Trophoblast cell (in vitro differentiated cells and primary cell): Measurements from ENCODE around the gene DNM1.
"Not testable (repeated sequence)": the region's sequence is repeated elsewhere in the genome, so short reads cannot be mapped to it uniquely, and the experiment has no call there.

ENCODE experiments used
- DNase-seq, 2 donors: peaks; one replicate each; pipeline ENCODE4 v3.0.0-alpha.2; 2016
- H2AFZ ChIP-seq: 2 replicates; pipeline ENCODE4 v1.6.1; 2013; ENCODE audit warnings: low read length, moderate library complexity, mild to moderate bottlenecking; ENCODE audit not compliant: insufficient read depth, poor library complexity
- H2AK5ac ChIP-seq: 2 replicates; pipeline ENCODE4 v1.6.1; 2013; ENCODE audit warnings: mild to moderate bottlenecking, low read length
- H2BK120ac ChIP-seq: 2 replicates; pipeline ENCODE4 v1.6.1; 2013; ENCODE audit warnings: low read length, mild to moderate bottlenecking, moderate library complexity; ENCODE audit not compliant: insufficient read depth, poor library complexity
- H2BK12ac ChIP-seq: 2 replicates; pipeline ENCODE4 v1.6.1; 2013; ENCODE audit warnings: mild to moderate bottlenecking, low read length, moderate library complexity
- H2BK5ac ChIP-seq: 2 replicates; pipeline ENCODE4 v1.6.1; 2013; ENCODE audit warnings: low read length, low read depth, moderate library complexity, mild to moderate bottlenecking; ENCODE audit not compliant: poor library complexity
- H3K14ac ChIP-seq: 2 replicates; pipeline ENCODE4 v1.6.1; 2013; ENCODE audit warnings: mild to moderate bottlenecking, low read length
- H3K18ac ChIP-seq: 2 replicates; pipeline ENCODE4 v1.6.1; 2013; ENCODE audit warnings: mild to moderate bottlenecking, low read length
- H3K23ac ChIP-seq: 2 replicates; pipeline ENCODE4 v1.6.1; 2013; ENCODE audit warnings: low read length
- H3K27ac ChIP-seq: 2 replicates; pipeline ENCODE4 v1.5.1; 2013; ENCODE audit warnings: low read depth, mild to moderate bottlenecking, inconsistent platforms, low read length, moderate library complexity
- H3K27me3 ChIP-seq: 2 replicates; pipeline ENCODE4 v1.6.1; 2013; ENCODE audit warnings: inconsistent platforms, mild to moderate bottlenecking, low read length, moderate library complexity; ENCODE audit not compliant: insufficient read depth
- H3K36me3 ChIP-seq, 2 experiments: 1 replicate in 1 of 2; 2 replicates in 1 of 2; pipeline ENCODE4 v1.6.1; 2013; ENCODE audit warnings: low read length in 2 of 2, mild to moderate bottlenecking in 2 of 2, moderate library complexity in 1 of 2; ENCODE audit not compliant: insufficient read depth in 2 of 2, control insufficient read depth in 1 of 2
- H3K4ac ChIP-seq: 2 replicates; pipeline ENCODE4 v1.6.1; 2013; ENCODE audit warnings: low read depth, mild to moderate bottlenecking, low read length, moderate library complexity
- H3K4me1 ChIP-seq, 2 experiments: 1 replicate in 1 of 2; 2 replicates in 1 of 2; pipeline ENCODE4 v1.6.1; 2013; ENCODE audit warnings: low read length in 2 of 2, mild to moderate bottlenecking in 2 of 2, moderate library complexity in 1 of 2; ENCODE audit not compliant: insufficient read depth in 2 of 2, control insufficient read depth in 1 of 2
- H3K4me2 ChIP-seq: 2 replicates; pipeline ENCODE4 v1.6.1; 2013; ENCODE audit warnings: inconsistent platforms, mild to moderate bottlenecking, low read length, moderate library complexity
- H3K4me3 ChIP-seq: 2 replicates; pipeline ENCODE4 v1.5.1; 2013; ENCODE audit warnings: mild to moderate bottlenecking, low read depth, low read length, inconsistent platforms
- H3K79me1 ChIP-seq: one replicate; pipeline ENCODE4 v1.6.1; 2013; ENCODE audit warnings: low read length
- H3K79me2 ChIP-seq: 2 replicates; pipeline ENCODE4 v1.6.1; 2013; ENCODE audit warnings: low read length, mild to moderate bottlenecking; ENCODE audit not compliant: control insufficient read depth, insufficient read depth, poor library complexity
- H3K9ac ChIP-seq: 2 replicates; pipeline ENCODE4 v1.6.1; 2013; ENCODE audit warnings: mild to moderate bottlenecking, low read length
- H3K9me3 ChIP-seq: 2 replicates; pipeline ENCODE4 v1.6.1; 2013; ENCODE audit warnings: low read depth, mild to moderate bottlenecking, control low read depth, inconsistent platforms, low read length; ENCODE audit not compliant: insufficient read depth
- H4K12ac ChIP-seq: 2 replicates; pipeline ENCODE4 v1.6.1; 2013; ENCODE audit warnings: low read depth, mild to moderate bottlenecking, low read length, moderate library complexity
- H4K8ac ChIP-seq: 2 replicates; pipeline ENCODE4 v1.6.1; 2013; ENCODE audit warnings: low read depth, mild to moderate bottlenecking, low read length, moderate library complexity
- H4K91ac ChIP-seq: one replicate; pipeline ENCODE4 v1.6.1; 2013; ENCODE audit warnings: low read depth, mild to moderate bottlenecking, low read length, moderate library complexity
- WGBS: extraction: QIAGEN DNeasy Blood & Tissue Kit; methylation state at CpG from one replicate; pipeline ENCODE4 v1.1.7; 2013; ENCODE audit warnings: missing lambda C conversion rate; ENCODE audit not compliant: insufficient read length, insufficient coverage; ENCODE audit errors: extremely low coverage; 5-methylcytosine and 5-hydroxymethylcytosine counted together

Gene DNM1

DNA sequence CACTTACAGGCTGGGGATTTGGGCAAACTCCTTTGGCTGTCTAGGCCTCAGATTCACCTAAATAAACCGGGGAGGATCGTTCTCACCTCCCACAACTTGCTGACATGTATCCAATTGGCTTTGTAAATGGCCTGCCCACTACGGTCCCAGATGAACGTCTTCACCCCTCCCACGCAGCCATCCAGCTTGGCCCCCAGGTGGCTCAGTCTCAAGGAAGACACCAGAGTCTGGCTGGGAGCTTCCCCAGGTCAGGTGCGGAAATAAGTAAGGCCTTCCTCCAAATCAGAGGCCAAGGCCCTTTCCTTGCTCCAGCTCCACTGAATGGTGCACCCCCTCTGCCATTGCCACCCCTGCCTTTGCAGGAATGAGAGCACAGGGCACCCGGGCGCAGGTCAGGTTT is 23.2 kb upstream of the DNM1 start:
- DNase-seq: no peak
- no peak overlapping the region for H3K4ac ChIP-seq
- H3K79me2 ChIP-seq: no peaks in the 10 kb centered on the region
- H3K9me3 ChIP-seq: peaks cover 7% of the 10 kb centered on the region
- H2BK12ac ChIP-seq: no peak overlapping the region
- no peak overlapping the region for H4K91ac ChIP-seq
- no peak overlapping the region for H3K4me2 ChIP-seq
- no peak overlapping the region for H4K8ac ChIP-seq
- H3K14ac ChIP-seq: no peak overlapping the region
- peak overlapping the region; percentile 13 for H3K4me3 ChIP-seq
- H3K79me1 ChIP-seq: no peaks in the 10 kb centered on the region
- H2AK5ac ChIP-seq: no peak overlapping the region
- H3K18ac ChIP-seq: no peak overlapping the region
- no peak overlapping the region for H2BK120ac ChIP-seq
- no peak overlapping the region for H2BK5ac ChIP-seq
- no CpG with 5 or more reads among the region's 8 CpGs for WGBS
- H3K23ac ChIP-seq: no peak overlapping the region
- no peak overlapping the region for H3K9ac ChIP-seq
- no peak overlapping the region for H3K27ac ChIP-seq
- H3K4me1 ChIP-seq: peaks cover 7 to 10% of the 10 kb centered on the region in 2 experiments
- no peaks in the 10 kb centered on the region for H3K27me3 ChIP-seq
- H4K12ac ChIP-seq: no peak overlapping the region
- H3K36me3 ChIP-seq: peaks cover 57 to 59% of the 10 kb centered on the region in 2 experiments
- no peak overlapping the region for H2AFZ ChIP-seq

DNA sequence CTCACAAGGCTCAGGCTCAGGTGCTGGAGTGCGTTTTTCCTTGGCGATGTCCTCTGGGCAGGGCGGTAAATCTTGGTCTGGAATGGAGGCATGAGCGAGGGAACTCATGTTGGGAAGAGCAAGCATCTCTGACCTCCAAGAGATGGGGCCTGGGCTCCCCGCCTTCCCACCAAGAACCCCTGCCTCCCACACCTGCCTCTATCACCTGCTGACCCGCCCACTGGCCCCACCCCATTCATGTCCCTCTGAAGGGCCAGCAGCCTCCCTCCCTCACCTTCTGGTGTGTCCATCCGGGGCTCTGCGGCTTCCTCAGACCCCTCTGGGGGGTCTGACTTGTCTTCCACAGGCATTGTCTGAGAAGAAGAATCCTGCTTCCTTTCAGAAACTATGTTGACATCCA is 22.7 kb upstream of the DNM1 start:
- Histone ChIP-seq H2AK5ac (no peak overlapping the region), H2BK120ac (no peak overlapping the region), H4K91ac (no peak overlapping the region), H3K9me3 (peaks cover 7% of the 10 kb centered on the region), H3K18ac (no peak overlapping the region), H2BK5ac (no peak overlapping the region), H4K12ac (no peak overlapping the region), H2BK12ac (no peak overlapping the region), H3K36me3 (peaks cover 59 to 63% of the 10 kb centered on the region in 2 experiments), H3K4me3 (no peak overlapping the region), H2AFZ (no peak overlapping the region), H3K27ac (no peak overlapping the region), H4K8ac (no peak overlapping the region), H3K4me1 (peaks cover 7 to 10% of the 10 kb centered on the region in 2 experiments), H3K23ac (no peak overlapping the region), H3K4ac (no peak overlapping the region), H3K27me3 (no peaks in the 10 kb centered on the region), H3K79me2 (no peaks in the 10 kb centered on the region), H3K9ac (no peak overlapping the region), H3K4me2 (no peak overlapping the region), H3K79me1 (no peaks in the 10 kb centered on the region), H3K14ac (no peak overlapping the region)
- WGBS: no CpG with 5 or more reads among the region's 8 CpGs
- no peak for DNase-seq

DNA sequence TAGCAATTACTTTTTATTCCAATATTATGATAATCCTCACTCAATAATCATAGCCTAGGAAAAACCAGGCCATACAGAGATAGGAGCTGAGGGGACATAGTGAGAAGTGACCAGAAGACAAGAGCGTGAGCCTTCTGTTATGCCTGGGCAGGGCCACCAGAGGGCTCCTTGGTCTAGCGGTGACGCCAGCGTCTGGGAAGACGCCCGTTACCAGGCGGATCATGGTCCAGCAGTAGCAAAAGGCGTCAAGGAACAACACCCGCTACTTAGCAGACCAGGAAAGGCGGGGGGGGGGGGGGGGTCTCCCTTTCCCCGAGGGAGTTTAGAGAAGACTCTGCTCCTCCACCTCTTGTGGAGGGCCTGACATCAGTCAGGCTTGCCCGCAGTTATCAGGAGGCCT is 21.7 kb upstream of the DNM1 start:
- not testable (repeated sequence) for H3K9me3 ChIP-seq, H3K79me1 ChIP-seq
- WGBS: no CpG with 5 or more reads among the region's 12 CpGs

DNA sequence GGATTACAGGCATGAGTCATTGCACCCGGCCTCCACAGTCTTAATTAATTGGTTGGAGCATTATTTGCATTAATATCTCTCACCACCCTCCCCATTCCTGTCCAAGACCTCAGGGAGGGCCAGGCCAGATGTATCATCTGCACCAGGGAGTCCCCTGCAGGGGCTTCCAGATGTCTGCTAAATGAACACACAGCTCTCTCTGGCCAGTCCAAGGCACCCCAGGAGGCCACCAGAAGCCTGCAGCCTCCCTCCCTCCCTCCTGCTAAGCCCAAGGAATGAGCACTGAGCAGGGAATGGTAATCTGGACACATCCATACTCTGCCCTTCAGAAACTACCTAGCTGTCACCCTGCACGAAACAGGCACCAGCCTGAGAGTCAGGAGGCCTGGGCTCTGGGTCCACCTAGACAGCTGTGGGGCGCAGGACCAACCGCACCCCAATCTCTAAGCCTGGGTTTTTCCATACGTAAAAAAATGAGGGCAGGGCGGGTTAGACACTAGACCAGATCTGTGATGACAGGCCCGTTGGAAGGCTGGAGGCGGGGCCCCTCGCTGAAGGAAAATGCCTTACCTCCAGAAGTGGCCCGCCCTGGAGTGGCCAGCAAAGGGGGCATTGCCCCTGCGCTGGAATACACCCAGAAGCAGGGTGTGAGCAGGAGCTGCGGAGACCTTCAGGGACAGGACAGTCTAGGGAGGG is 20.1 kb upstream of the DNM1 start:
- Histone ChIP-seq H3K27ac (no peak overlapping the region), H3K27me3 (no peaks in the 10 kb centered on the region), H3K4ac (no peak overlapping the region), H4K91ac (no peak overlapping the region), H2BK5ac (no peak overlapping the region), H3K18ac (no peak overlapping the region), H3K4me1 (peaks cover 0 to under 1% of the 10 kb centered on the region in 2 experiments), H3K36me3 (peaks cover 57 to 61% of the 10 kb centered on the region in 2 experiments), H2BK12ac (no peak overlapping the region), H3K79me2 (no peaks in the 10 kb centered on the region), H3K14ac (no peak overlapping the region), H3K79me1 (no peaks in the 10 kb centered on the region), H3K9me3 (peaks cover 7% of the 10 kb centered on the region), H2AK5ac (no peak overlapping the region), H2BK120ac (no peak overlapping the region), H2AFZ (no peak overlapping the region), H3K9ac (no peak overlapping the region), H3K23ac (no peak overlapping the region), H4K8ac (no peak overlapping the region), H4K12ac (no peak overlapping the region), H3K4me3 (no peak overlapping the region), H3K4me2 (no peak overlapping the region)
- DNase-seq: no peak
- WGBS: no CpG with 5 or more reads among the region's 12 CpGs

More for the DNA sequence above, 21.7 kb upstream of the DNM1 start:
- H3K79me2 ChIP-seq, H4K12ac ChIP-seq, H3K23ac ChIP-seq, H3K4me2 ChIP-seq, H3K18ac ChIP-seq, H3K4me3 ChIP-seq, H3K27me3 ChIP-seq, H4K91ac ChIP-seq, H3K27ac ChIP-seq, H2AK5ac ChIP-seq, H3K9ac ChIP-seq, H2BK120ac ChIP-seq, H3K4ac ChIP-seq, H2BK12ac ChIP-seq, H2AFZ ChIP-seq, H2BK5ac ChIP-seq, H3K14ac ChIP-seq, H4K8ac ChIP-seq: not testable (repeated sequence)
- DNase-seq: peak; percentile 54 to 68
- peaks cover 7 to 10% of the 10 kb centered on the region in 2 experiments for H3K4me1 ChIP-seq
- peaks cover 59 to 64% of the 10 kb centered on the region in 2 experiments for H3K36me3 ChIP-seq
